ENCODE results near the gene KREMEN2.

Gene KREMEN2

GRCh38 chr16:2980227-2981176 is 16.4 kb downstream of the KREMEN2 start, which contains the start of gene PKMYT1:
Gene PKMYT1 (minus strand): TSS chr16:2980446. CDS start chr16:2979657, 789 bp downstream.
- peak; percentile 82 to 92 for DNase-seq (ENCODE audit: low read depth in 2 of 2)

- DNase-seq (ENCODE audit: low read depth in 2 of 2) = no peak
Measured at GRCh38 chr16:2981177-2981898, 17.3 kb downstream of the KREMEN2 start.

DNA sequence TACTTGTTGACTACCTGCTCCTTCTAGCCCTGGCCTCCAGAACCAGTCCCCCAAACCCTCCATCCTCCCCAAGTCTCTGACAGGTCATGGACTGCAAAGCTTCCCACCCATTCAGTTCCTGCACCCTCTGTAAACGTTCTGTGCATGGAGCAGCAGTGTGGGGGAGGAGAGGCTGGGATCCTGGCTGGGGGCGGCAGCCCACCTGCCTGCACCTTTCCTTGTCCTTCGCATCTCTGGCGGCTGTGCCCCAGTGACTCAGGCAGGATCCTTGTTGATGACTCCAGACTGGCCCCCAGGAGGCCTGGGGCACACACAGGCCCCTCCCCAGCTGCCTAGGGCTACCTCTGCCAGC is 17.8 kb downstream of the KREMEN2 start:
- no peak for DNase-seq (ENCODE audit: low read depth in 2 of 2)

DNA sequence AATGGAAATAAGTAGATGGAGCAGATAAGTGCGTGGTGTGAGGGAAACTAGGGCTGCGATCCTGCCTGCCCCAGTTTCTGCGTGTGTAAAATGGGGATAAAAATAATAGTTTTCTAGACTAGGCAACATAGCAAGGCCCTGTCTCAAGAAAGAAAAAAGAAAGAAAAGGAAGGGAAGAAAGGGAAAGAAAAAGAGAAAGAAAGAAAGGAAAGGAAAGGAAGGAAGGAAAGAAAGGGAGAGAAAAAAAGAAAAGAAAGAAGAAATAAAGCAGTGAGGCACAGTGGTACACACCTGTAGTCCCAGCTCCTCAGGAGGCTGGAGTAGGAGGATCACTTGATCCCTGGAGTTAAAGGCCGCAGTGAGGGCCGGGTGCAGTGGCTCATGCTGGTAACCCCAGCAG is 18.3 kb downstream of the KREMEN2 start:
- no peak for DNase-seq (ENCODE audit: low read depth in 2 of 2)

- DNase-seq (ENCODE audit: low read depth in 2 of 2) = peak; percentile 31 to 59
Measured at GRCh38 chr16:2983706-2984136, 19.6 kb downstream of the KREMEN2 start.

DNA sequence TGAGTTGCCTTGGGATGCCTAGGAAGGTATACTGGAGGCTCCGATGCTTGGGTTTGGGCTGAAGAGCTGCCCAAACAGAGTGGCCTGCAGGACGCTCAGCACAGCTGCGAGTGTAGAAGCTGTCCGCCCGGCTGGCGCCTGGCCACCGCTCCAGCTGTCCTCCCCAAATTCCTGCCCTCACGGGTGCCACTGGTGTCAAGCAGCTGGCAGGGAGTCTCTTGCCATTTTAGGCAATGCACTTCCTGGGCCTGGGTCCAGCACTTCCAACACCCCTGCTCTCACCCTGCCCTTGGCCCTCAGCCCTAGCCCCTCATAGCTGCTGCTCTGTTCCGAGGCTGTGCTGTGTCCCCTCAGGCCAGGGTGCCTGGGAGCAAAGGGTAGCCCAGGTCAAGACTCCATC is 21.4 kb downstream of the KREMEN2 start:
- DNase-seq (ENCODE audit: low read depth in 2 of 2) = no peak

DNA sequence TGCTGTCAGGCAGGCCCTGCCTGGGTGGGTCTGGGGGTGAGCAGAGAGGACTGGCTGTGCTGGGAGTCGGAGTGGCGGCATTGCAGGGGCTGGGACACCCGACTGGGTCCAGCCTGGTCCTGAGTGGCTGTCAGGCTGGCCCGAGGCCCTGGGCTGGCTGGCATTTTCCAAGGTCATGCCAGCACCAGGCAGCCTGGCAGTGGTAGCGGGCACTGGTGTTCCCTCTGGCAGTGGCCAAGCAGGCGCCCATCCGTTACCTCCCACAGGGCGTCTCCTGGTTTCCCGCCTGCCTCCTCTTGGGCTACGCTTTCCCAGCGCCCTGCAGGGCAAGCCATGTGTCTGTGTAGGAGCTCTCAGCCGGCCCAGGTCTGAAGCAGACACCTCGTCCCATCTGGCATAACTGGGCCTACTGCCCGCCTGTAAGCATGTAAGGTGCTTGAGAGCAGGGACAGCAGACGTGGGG is 21.8 kb downstream of the KREMEN2 start:
- DNase-seq (ENCODE audit: low read depth in 2 of 2) = no peak

GRCh38 chr16:2986623-2987188 is 22.6 kb downstream of the KREMEN2 start:
- DNase-seq (ENCODE audit: low read depth in 2 of 2) = no peak

GRCh38 chr16:2987286-2987685 is 23.2 kb downstream of the KREMEN2 start:
- DNase-seq (ENCODE audit: low read depth in 2 of 2) = no peak

DNA sequence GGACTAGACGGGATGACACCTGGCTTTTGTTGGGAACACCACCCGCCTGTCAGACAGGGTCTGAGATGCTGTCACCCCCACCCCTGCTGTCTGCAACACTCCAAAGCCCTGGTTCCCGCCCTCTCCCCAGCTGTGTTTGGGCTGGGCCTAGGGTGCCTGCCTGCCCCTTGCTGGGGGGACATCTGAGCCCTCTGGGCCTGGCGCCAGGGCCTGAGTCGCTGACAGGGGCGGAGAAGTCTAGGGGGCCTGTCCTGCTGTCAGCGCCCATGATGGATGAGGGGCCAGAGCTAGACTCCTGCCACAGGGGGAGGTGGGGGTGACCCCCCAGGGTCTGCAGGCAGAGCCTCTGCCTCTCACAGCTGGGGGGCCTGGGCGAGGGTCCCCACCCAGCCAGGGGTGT is 23.8 kb downstream of the KREMEN2 start:
- DNase-seq (ENCODE audit: low read depth in 2 of 2) = no peak

DNA sequence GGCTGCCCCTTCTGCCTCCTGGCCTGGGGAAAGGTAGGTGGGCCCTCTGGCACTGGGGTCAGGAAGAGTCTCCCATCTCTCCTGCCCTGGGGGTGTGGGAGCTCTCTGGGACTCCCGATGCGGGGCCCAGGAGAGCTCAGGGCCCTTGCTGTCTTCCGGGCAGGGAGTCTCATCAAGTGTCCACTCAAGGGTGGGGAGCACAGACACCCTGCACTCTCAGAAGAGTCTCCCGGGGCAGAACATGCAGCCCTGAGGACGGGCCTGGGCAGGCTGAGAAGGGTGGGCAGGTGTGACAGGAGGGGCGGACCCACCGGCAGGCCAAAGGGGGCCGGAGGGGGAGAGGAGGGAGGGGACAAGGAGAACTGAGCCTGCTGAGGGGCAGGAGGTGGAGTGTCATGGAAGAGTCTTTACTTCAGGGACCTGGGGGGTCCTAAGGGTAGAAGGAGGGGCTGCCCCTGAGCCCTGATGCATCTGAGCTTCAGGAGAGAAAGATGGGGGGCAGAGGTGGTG is 24.6 kb downstream of the KREMEN2 start:
- no peak for DNase-seq (ENCODE audit: low read depth in 2 of 2)

- no peak for DNase-seq (ENCODE audit: low read depth in 2 of 2)
Measured at GRCh38 chr16:2990891-2991290, 26.8 kb downstream of the KREMEN2 start.

GRCh38 chr16:2991566-2992261 is 27.6 kb downstream of the KREMEN2 start:
- no peak for DNase-seq (ENCODE audit: low read depth in 2 of 2)

DNA sequence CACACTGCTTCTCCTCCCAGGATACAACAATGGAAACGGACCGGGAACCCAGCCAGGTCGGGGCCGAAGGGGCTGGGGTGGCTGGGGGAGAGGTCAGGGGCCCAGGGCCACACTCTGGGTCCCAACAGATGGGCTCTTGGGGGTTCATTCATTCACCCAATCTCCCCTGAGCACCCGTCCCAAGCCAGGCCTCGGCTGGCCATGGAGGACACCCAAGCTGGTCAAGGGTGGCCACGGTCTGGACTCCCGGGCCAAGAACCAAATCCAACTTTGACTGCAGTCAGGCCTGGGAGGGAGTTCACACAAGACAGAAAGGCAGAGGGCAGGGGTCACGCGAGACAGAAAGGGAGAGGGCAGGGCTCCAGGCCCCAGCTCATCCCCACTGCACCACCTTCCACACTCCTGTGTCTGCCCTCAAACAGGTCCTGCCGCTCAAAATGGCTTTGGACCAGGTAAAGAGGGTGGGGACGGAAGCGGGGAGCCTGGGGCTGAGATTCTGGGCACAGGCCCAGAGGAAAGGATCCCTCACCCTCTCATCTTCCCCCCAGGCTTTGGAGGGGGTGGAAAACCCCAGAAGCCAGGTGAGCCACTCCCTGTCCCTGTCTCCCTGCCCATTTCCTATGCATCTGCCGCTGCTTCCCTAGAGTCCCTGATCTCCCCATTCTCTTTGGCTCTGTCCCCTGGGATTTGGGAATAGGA is 28.5 kb downstream of the KREMEN2 start:
- DNase-seq (ENCODE audit: low read depth in 2 of 2) = no peak

- no peak for DNase-seq (ENCODE audit: low read depth in 2 of 2)
Measured at GRCh38 chr16:2996298-2996697, 32.2 kb downstream of the KREMEN2 start.

DNA sequence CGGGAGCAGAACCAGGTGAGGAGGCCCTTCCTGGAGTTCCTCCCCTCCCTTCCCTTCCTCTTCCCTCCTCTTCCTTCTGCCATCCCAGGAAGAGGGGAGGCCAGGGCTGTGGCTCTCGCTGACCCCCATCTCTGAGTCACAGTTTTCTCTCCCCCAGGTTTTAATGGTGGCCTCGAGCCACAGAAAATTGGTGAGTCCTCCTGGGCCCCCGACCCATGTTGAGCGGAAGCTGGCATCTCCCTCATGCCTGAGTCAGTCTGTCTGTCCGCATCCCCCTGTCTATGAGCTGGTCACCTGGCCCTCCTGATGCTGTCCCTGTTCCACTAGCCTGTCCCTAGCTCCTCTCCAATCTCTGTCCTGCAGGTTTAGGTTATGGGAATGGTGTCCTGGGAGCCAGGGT is 35.9 kb downstream of the KREMEN2 start:
- no peak for DNase-seq (ENCODE audit: low read depth in 2 of 2)

GRCh38 chr16:3000540-3000939 is 36.5 kb downstream of the KREMEN2 start:
- DNase-seq (ENCODE audit: low read depth in 2 of 2) = no peak

DNA sequence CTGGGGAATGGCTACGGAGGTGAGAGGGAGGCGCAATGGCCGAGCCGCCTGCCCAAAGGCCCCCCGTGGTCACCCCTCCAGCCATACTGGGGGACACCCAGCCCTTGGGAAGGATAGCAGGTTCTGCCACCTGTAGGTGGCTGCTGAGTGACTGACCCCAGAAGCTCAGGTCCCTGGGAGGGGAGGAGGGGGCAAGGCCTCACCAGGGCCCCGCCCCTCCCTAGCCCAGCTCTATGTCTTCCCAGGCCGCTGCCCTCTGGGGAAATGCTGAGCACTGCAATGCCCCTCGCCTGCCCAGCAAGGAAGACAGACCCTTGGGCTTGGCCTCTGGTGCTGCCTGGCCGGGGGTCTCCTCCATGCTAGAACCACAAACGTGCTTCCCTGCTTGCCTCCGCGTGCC is 37.2 kb downstream of the KREMEN2 start:
- no peak for DNase-seq (ENCODE audit: low read depth in 2 of 2)

DNA sequence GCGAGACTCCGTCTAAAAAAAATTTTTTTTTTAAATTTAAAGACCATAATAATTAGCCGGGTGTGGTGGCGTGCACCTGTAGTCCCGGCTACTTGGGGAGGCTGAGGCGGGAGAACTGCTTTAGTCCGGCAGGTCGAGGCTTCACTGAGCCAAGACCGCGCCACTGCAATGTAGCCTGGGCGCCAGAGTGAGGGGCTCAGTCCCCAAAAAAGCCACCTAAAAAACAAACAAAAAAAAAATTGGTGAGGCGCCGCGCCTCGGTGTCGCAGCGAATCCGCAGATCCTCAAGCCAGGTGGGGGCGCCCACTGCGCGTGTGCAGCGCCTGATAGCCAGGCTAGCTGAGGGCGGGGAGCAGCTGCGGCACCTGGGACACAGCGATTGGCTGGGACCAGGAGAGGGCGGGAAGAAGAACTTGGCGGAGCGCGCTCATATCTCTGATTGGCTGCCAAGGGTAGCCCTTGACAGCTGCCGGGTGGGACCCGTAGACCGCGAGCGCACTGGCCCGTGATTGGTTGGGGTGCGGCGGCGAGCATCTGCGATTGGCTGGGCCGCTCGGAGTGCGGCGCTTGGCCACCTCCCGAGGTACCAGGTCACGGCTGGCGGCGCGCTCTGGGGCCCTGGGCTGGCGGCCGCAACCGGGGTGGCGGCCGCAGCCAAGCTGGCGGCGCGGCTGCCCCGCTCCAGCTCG is 39.7 kb downstream of the KREMEN2 start:
- peak; percentile 93 to 95 for DNase-seq (ENCODE audit: low read depth in 2 of 2)

DNA sequence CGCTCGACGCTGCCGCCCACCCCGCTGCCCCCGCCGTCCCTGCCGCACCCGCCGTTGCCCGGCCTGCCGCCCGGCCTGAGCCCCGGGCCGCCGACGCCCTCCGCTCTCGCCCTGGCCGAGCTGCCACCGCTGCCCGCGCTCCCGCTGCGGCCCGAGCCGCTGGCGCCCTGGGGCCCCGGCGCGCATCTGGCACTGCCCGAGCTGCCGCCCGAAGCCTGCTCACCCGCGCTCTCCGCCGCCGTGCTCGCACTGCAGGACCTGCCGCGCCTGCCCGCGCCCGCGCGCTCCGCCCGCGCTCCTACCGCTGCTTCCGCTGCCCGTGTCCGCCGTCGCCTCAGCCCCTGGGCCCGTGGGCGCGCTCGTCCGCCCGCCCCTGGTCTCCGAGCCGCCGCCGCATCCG is 40.2 kb downstream of the KREMEN2 start:
- DNase-seq (ENCODE audit: low read depth in 2 of 2) = no peak

Data from stimulated activated CD8-positive, alpha-beta memory T cell treated with anti-CD3 and anti-CD28 coated beads, Interleukin-7, amount 100 ng/mL, for 4 hours (primary cell).